T-helper 1 cell treated with Interleukin-12 subunit alpha and Interleukin-12 subunit beta and Interleukin-4 antibody, amounts not matched to agents 30 μg/mL and 1 μg/mL, for 36 hours (primary cell): ENCODE measurements around the gene ZC3H18.
"Not testable (repeated sequence)": the region's sequence is repeated elsewhere in the genome, so short reads cannot be mapped to it uniquely, and the experiment has no call there.

Source experiments
- H3K27ac Mint-ChIP-seq: one replicate; pipeline ENCODE4 v1.8.0; 2021; ENCODE audit warnings: mild to moderate bottlenecking, mixed read lengths
- H3K27me3 Mint-ChIP-seq: one replicate; pipeline ENCODE4 v1.8.0; 2021; ENCODE audit warnings: low read depth, mixed read lengths
- H3K36me3 Mint-ChIP-seq: one replicate; pipeline ENCODE4 v1.8.0; 2021; ENCODE audit warnings: low read depth, mixed read lengths
- H3K4me1 Mint-ChIP-seq: one replicate; pipeline ENCODE4 v1.8.0; 2021; ENCODE audit warnings: low read depth, mixed read lengths
- H3K4me3 Mint-ChIP-seq: one replicate; pipeline ENCODE4 v1.8.0; 2021; ENCODE audit warnings: mild to moderate bottlenecking, moderate library complexity, mixed read lengths
- H3K9me3 Mint-ChIP-seq: one replicate; pipeline ENCODE4 v1.8.0; 2021; ENCODE audit warnings: mixed read lengths

The ZC3H18 gene

DNA sequence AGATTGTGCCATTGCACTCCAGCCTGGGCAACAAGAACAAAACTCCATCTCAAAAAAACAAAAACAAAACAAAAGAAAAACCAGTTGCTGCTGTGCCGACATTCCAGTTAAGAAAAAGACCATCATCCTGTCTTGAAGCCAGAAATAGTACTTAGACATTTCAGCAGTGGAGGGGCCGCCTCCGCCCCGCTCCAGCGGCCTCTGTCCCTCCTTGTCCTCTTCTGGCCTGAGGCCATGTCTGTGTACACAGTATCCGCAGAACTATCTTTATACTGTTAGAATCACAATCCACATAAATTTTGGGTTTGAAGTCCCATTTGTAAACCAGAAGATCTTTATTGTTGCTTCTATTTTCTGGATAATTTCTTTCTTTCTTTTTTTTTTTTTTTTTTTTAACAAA lies 24.9 kb downstream of the ZC3H18 start:
- Mint-ChIP-seq H3K36me3 (peaks cover 20% of the 10 kb centered on the region), H3K27ac (no peak overlapping the region), H3K27me3 (no peaks in the 10 kb centered on the region), H3K9me3 (no peaks in the 10 kb centered on the region), H3K4me3 (no peak overlapping the region), H3K4me1 (peaks cover 10% of the 10 kb centered on the region)

DNA sequence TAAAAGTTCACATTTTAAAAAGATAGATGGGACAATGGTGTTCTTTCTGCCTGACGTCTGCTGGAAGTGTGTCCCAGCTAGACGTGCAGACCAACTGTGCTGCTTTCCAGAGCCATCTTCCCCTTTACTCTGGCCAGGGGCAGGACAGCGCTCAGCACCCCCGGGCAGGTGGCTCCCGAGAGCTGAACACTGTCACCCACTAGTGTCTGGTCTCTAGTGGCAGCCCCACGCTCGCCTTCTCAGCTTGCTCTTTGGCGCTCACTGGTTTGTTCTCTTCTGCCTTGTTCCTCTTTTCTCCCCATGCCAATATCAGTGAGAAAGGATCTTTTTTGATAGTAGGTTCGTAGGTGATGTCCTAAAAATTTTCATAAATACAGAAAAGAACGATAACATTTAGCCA lies 25.7 kb downstream of the ZC3H18 start:
- Mint-ChIP-seq H3K36me3 (peaks cover 18% of the 10 kb centered on the region), H3K27ac (peak overlapping the region; percentile 41), H3K27me3 (no peaks in the 10 kb centered on the region), H3K4me3 (no peak overlapping the region), H3K9me3 (no peaks in the 10 kb centered on the region), H3K4me1 (peaks cover 10% of the 10 kb centered on the region)

- no peak overlapping the region for H3K4me3 Mint-ChIP-seq
- peaks cover 9% of the 10 kb centered on the region for H3K4me1 Mint-ChIP-seq
- H3K9me3 Mint-ChIP-seq, result no peaks in the 10 kb centered on the region
- peaks cover 20% of the 10 kb centered on the region for H3K36me3 Mint-ChIP-seq
- H3K27me3 Mint-ChIP-seq, result no peaks in the 10 kb centered on the region
- H3K27ac Mint-ChIP-seq, result no peak overlapping the region
These were observed 26.3 kb downstream of the ZC3H18 start for GRCh38 chr16:88596483-88596882.

GRCh38 chr16:88597856-88598491 lies 27.8 kb downstream of the ZC3H18 start:
- Mint-ChIP-seq H3K9me3 (no peaks in the 10 kb centered on the region), H3K4me3 (no peak overlapping the region), H3K4me1 (peaks cover 2% of the 10 kb centered on the region), H3K27me3 (no peaks in the 10 kb centered on the region), H3K36me3 (peaks cover 21% of the 10 kb centered on the region), H3K27ac (no peak overlapping the region)

DNA sequence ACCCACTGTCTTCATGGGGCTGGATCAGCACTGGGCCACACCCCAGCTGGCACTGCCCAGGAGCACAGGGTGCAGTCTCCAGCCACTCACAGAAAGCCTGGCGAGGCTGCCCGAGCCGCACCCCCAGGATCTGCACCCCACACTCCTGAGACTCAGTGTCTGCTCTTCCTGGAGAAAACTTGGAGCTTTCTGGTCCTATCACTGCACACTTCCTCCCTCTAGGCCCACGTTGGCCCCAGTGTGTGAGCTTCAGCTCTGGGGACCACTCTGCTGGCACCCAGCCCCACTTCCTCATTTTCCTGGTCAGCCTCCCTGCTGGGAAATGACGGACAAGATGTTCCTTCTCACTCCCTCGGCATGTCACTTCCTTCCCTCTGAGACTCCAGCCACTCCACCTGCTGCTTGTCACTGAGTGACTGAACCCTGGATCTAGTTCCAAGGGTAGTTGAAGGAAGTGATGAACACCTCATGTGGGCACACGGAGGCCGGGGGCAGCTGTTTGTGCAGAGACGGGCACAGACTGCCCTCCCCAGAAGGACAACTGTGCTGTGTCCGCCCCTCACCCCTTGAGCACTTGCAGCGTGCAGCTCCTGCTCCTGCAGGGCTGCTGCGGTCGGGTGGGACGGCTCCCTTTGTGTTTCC lies 29.0 kb downstream of the ZC3H18 start:
- no peaks in the 10 kb centered on the region for H3K9me3 Mint-ChIP-seq
- H3K36me3 Mint-ChIP-seq, result peaks cover 17% of the 10 kb centered on the region
- H3K4me3 Mint-ChIP-seq, result no peak overlapping the region
- H3K27ac Mint-ChIP-seq, result no peak overlapping the region
- no peaks in the 10 kb centered on the region for H3K27me3 Mint-ChIP-seq
- peaks cover 2% of the 10 kb centered on the region for H3K4me1 Mint-ChIP-seq

DNA sequence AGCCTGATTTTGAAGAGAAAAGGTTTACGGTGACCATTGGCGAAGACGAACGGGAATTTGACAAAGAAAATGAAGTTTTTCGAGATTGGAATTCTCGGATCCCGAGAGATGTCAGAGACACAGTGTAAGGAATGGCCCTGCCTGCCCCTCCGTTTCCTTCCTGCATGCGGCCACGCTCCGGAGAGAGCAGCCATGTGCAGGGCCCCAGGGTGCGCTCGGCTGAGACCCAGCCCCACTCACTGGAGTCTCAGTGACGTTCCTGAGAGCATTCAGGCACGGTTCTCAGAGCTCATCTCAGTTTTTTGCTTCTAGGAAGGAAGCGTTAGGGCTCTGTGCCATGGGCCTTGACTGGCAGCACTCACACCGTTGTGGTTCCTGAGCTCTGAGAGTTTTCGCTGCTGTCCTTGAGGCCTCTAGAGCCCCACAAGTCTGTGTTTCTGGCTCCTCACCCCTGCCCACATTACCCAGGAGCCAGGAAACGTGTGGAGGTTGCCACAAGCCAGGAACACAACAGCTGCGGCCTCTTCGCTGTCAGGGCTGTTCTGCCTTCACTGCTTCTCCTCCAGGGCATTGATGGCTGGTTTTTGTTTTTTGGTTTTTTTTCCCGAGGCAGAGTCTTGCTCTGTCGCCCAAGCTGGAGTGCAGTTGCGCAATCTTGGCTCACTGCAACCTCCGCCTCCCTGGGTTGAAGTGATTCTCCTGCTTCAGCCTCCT lies 29.8 kb downstream of the ZC3H18 start:
- H3K4me3 Mint-ChIP-seq, result no peak overlapping the region
- H3K4me1 Mint-ChIP-seq, result peaks cover 2% of the 10 kb centered on the region
- H3K27ac Mint-ChIP-seq, result no peak overlapping the region
- H3K36me3 Mint-ChIP-seq, result peaks cover 16% of the 10 kb centered on the region
- H3K27me3 Mint-ChIP-seq, result no peaks in the 10 kb centered on the region
- no peaks in the 10 kb centered on the region for H3K9me3 Mint-ChIP-seq

GRCh38 chr16:88600539-88600896 lies 30.3 kb downstream of the ZC3H18 start:
- Mint-ChIP-seq H3K4me3 (no peak overlapping the region), H3K9me3 (no peaks in the 10 kb centered on the region), H3K4me1 (peaks cover 2% of the 10 kb centered on the region), H3K36me3 (peaks cover 14% of the 10 kb centered on the region), H3K27me3 (no peaks in the 10 kb centered on the region), H3K27ac (no peak overlapping the region)

DNA sequence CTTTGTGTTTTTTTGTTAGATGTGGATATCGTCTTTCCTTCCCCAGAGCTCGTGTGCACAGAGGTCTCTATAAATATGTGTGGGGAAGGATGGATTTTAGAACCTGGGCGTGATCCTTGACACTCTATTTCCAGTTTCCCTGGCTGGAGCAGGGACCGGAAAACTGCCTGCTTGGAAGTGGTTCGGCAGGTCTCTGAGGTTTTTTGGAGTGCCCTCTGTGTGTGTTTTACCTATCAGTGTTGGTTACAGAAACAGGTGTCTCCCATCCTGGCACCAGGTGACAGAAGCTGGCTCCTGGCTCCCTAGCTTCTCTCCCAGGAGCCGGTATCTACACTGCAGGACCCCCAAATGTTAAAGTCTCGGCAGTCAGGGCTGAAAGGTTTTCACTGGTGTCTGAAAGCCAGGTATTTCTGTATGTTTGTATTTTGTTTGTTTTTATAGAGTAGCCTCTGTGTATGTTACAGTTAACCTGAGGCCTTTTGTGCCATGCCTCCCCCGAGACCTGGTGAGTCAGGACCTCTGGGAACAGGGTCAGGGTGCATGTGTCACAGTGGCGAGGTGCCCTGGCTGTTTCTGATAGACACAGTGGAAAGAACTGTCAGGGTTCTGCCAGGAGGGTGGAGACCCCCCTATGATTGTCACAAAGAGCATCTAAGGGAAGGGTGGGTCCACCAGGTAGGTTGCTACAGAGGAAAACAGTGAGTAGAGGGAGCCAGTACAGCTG lies 31.3 kb downstream of the ZC3H18 start:
- Mint-ChIP-seq H3K27ac (peak overlapping the region; percentile 34), H3K9me3 (no peaks in the 10 kb centered on the region), H3K36me3 (peaks cover 14% of the 10 kb centered on the region), H3K4me3 (no peak overlapping the region), H3K27me3 (no peaks in the 10 kb centered on the region), H3K4me1 (no peaks in the 10 kb centered on the region)

DNA sequence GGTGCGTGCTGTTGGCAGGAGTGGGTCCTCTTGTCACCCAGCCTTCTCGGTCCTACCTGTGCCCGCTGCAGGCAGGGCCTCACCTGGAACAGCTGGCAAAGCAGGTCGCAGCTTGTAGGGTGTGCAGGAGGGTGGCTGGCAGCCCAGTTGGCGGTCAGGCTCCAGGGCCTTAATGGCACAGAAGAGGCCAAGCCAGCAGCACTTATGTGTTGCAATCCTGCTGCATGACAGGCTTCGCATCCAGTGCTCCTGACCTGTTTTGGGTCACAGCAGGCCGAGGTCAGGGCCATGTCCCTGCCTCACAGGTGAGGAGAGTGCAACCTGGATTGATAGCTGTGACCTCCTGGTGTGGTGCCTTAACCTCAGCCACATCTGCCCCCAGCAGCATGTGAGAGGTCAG lies 31.9 kb downstream of the ZC3H18 start:
- Mint-ChIP-seq H3K27ac (no peak overlapping the region), H3K36me3 (peaks cover 16% of the 10 kb centered on the region), H3K9me3 (no peaks in the 10 kb centered on the region), H3K4me1 (no peaks in the 10 kb centered on the region), H3K27me3 (no peaks in the 10 kb centered on the region), H3K4me3 (no peak overlapping the region)

DNA sequence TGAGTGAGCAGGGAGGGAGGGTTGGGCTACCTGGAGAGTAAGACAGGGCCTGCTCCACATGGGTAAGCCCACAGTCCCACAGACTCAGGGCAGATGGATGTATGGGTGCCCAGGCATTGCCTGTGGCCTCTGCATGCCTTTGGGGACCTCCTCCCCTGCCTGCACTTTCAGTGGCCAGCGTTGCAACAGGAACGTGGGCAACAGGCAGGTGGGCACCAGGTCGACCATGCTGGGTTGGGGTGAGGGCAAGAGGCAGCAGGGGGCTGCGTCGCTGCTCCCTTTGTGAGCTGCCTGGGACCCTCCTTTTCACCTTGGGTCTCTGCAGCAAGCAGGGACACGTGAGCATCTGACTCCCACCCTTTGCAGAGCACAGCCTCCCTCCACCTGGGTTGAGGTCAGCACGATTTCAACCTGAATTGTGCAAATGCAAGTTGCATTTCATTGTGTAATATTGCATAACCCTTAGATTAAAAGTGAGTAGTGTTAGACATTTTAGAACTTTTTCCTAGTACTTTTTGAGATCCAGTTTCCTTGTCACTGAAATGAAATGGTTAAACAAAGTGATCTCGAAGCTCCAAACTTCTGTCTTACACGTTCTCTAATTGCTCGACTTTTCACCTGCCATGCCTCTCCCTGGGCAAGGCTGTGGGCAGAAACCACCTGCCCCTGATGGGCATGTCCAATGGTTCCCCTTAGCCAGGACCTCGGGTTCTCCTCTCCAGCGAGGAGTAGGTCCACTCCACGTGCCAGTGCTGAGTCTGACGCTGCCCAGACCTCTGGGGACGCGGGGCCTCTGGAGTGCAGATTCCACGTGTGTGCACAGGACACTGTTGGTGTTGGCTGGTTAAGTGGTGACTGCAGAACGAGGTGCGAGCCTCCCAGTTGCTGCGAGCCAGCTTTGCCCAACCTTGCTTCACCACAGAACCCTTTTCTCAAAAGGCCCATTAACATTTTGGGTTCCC lies 35.3 kb downstream of the ZC3H18 start:
- Mint-ChIP-seq H3K27me3 (no peaks in the 10 kb centered on the region), H3K4me3 (no peak overlapping the region), H3K4me1 (no peaks in the 10 kb centered on the region), H3K36me3 (peaks cover 24% of the 10 kb centered on the region), H3K27ac (no peak overlapping the region), H3K9me3 (no peaks in the 10 kb centered on the region)

DNA sequence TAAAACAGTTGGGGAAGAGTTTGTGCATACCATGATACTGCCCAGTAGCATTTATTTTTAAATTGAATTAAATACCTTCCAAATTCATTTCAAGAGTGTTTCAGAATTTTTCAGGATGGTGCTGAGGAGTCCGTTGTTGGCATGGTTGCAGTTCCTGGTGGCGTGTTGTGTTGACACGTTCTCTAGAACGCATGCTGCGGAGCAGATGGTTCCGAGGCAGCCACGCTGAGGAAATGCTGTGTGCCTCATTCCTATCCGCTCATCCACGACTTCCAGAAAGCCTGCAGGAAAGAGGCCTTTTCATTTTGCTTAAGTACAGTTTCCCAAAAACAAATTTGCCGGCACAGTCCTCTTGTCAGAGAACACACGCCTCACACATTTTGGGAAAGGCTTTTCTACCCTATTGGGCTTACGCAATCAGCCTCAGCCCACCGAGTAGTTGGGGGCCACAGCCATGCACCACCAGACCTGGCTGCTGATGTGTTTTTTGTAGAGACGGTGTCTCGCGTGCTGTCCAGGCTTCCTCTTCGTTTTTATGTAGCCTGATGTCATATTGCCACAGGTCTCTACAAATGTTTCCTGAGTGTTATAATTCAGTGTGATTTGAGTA lies 36.0 kb downstream of the ZC3H18 start:
- Mint-ChIP-seq H3K27ac (no peak overlapping the region), H3K36me3 (peaks cover 26% of the 10 kb centered on the region), H3K4me1 (peaks cover 1% of the 10 kb centered on the region), H3K9me3 (no peaks in the 10 kb centered on the region), H3K4me3 (no peak overlapping the region), H3K27me3 (no peaks in the 10 kb centered on the region)

DNA sequence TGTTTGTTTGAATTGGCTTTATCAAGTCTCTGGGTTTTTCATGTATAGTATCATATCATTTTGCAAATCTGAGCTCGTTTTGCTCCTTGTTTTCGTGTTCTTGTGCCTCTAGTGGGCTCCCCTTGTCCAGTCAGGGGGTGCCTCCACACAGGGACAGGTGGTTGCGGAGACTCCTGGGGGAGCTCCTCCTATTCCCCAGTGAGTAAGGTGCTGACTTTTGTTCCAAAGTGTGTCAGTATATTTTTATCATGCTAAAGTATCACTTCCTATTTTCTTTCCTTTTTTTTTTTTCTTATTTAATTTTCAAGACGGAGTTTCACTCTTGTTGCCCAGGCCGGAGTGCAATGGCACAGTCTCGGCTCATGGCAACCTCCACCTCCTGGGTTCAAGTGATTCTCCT lies 37.9 kb downstream of the ZC3H18 start:
- Mint-ChIP-seq H3K27me3 (no peaks in the 10 kb centered on the region), H3K4me1 (peaks cover 1% of the 10 kb centered on the region), H3K4me3 (no peak overlapping the region), H3K36me3 (peaks cover 19% of the 10 kb centered on the region), H3K27ac (no peak overlapping the region), H3K9me3 (no peaks in the 10 kb centered on the region)

DNA sequence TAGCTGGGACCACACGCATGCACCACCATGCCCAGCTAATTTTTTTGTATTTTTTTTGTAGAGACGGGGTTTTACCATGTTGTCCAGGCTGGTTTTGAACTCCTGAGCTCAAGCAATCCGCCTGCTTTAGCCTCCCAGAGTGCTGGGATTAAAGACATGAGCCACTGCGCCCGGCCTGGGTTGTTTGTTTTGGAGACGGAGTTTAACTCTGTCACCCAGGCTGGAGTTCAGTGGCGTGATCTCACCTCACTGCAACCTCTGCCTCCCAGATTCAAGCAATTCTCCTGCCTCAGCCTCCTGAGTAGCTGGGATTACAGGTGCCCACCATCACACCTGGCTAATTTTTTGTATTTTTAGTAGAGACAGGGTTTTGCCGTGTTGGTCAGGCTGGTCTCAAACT lies 39.2 kb downstream of the ZC3H18 start:
- H3K27me3 Mint-ChIP-seq, H3K27ac Mint-ChIP-seq, H3K4me1 Mint-ChIP-seq, H3K4me3 Mint-ChIP-seq, H3K9me3 Mint-ChIP-seq: not testable (repeated sequence)
- H3K36me3 Mint-ChIP-seq, result peaks cover 24% of the 10 kb centered on the region

DNA sequence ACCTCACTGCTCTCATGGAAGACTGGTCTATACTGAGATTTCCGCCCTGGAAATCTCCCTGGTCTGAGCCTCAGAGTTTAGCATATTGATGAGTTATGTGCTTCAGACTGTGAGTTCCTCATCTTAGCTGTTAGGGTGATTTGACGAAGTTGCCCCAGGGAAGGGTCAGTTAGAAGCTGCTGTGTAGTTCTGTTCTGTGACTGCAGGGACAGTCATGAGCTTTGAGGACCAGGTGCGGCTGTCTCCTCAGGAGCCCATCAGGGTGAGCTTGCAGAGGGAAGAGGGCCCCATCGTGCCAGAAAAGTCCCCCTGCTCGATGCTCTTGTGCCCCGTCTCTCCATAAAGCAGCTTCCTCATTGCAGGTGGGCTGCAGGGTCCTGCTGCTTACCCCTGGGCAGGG lies 39.9 kb downstream of the ZC3H18 start:
- Mint-ChIP-seq H3K27me3 (no peaks in the 10 kb centered on the region), H3K9me3 (no peaks in the 10 kb centered on the region), H3K4me3 (no peak overlapping the region), H3K27ac (no peak overlapping the region), H3K36me3 (peaks cover 24% of the 10 kb centered on the region), H3K4me1 (peaks cover 3% of the 10 kb centered on the region)
